Inflammatory macrophage (primary cell): ENCODE data around the gene PLEKHO2.

Experiments
- DNase-seq, 2 donors: peaks; one replicate each; pipeline ENCODE4 v3.0.0-alpha.2; 2020 to 2022

PLEKHO2 gene

DNA sequence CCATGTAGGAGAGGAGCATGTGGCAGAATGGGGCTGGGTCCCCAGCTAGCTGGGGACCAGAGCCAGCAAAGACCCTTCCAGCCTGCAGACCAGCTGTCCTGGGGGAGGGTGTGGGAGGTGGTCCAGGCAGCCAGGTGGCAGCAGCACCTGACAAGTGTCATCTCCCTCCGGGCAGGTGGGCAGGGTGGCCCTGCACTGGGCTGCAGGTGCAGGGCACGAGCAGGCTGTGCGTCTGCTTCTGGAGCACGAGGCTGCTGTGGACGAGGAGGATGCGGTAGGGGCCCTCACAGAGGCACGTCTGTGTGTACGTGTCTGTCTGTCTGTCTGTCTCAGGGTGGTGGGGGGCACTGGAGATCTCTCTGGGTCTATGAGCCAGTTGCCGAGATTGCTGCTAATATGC lies 75.5 kb downstream of the PLEKHO2 start:
- no peak for DNase-seq
